SK-N-MC (cell line): Measurements from ENCODE around the gene SMOC1.

Source experiments
- EZH2 ChIP-seq: fragments of 200-600 bp; sonication (generic); IDR thresholded peaks from one replicate; pipeline ENCODE4 v1.6.1; 2017; ENCODE audit warnings: antibody characterized with exemption
- FOXP2 ChIP-seq: optimal IDR thresholded peaks from 2 replicates; pipeline ENCODE3; 2011; ENCODE audit warnings: mild to moderate bottlenecking, moderate library complexity; ENCODE audit not compliant: insufficient read depth; ENCODE audit errors: extremely low read length, control extremely low read depth
- POLR2AphosphoS5 ChIP-seq: IDR thresholded peaks from 2 replicates; pipeline ENCODE4 v1.6.1; 2012; ENCODE audit warnings: mild to moderate bottlenecking, low read depth, low read length, borderline replicate concordance

DNA sequence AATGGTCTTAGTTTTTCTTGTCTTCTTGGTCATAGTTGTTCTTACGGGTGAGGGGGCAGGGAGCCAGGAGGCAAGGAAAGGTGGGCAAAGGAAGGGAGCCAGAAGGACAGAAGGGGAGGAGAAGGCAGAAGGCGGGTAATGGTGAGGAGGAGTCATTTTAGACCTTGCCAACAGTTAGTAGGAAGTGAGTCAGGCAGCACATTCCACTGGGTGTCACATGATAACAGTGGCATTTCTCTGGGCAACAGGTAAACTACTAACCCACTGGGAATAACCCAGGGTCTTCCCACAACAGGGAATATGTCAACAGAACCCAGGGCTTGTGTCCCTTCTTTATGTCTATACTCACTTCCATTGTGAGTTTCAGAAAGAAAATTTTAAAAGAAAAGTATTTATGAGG lies 181.9 kb downstream of the SMOC1 start:
- TF ChIP-seq EZH2 (no peak), POLR2AphosphoS5 (no peak), FOXP2 (no peak)
